GM12874 (cell line): Measurements from ENCODE around the gene M1AP.

Experiments used
- CTCF ChIP-seq: IDR thresholded peaks from 2 replicates; pipeline ENCODE4 v1.5.1; 2011; ENCODE audit warnings: low read depth, mild to moderate bottlenecking, control low read depth, low read length, moderate library complexity; ENCODE audit not compliant: insufficient read depth

The M1AP gene

GRCh38 chr2:74536166-74536950 lies 111.8 kb downstream of the M1AP start:
- no peak for TF ChIP-seq CTCF

DNA sequence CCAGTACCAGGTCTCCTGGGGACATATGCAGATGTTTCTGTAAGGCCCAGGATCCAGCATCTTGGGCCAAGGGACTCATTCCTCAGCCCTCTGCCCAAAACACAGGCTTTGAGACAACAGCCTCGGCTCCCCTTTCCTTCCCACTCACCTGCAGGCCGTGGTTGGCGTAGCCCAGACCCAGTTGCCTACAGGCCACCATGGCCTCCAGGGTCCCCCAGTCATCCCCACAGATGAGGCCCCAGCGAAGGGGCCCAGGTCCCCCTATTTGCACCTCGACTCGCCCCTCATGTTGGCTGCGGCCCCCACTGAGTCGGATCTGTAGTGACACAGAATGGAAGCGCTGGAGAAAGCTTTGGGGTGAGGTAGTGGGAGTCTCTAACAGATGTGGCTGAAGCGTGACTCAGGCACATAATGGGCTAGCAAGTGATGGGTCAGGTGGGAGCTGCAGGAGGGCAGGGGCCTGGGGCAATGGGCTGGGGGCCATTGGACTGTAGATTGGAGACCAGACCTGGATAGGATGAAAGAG lies 112.6 kb downstream of the M1AP start:
- no peak for TF ChIP-seq CTCF

DNA sequence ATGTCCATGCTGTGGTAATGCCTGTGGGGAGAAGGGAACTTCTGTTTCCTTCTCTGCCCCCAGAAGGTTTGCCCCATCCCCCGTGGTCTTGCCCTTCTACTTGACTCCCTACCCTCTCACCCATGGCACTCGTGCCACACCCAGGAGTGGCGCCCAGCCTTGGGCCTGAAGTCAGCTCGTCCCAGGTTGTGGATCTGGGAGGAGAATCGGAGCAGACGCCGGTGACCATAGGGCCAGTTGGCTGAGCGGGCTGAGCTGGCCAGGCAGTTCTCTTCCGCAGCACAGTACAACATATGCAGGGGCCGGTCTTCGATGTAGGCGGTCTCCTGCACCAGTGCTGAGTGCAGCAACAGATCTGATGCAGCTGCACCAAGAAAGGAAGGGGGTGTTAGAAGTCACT lies 113.7 kb downstream of the M1AP start:
- TF ChIP-seq CTCF, result no peak

GRCh38 chr2:74533464-74533863 lies 114.7 kb downstream of the M1AP start:
- no peak for TF ChIP-seq CTCF

DNA sequence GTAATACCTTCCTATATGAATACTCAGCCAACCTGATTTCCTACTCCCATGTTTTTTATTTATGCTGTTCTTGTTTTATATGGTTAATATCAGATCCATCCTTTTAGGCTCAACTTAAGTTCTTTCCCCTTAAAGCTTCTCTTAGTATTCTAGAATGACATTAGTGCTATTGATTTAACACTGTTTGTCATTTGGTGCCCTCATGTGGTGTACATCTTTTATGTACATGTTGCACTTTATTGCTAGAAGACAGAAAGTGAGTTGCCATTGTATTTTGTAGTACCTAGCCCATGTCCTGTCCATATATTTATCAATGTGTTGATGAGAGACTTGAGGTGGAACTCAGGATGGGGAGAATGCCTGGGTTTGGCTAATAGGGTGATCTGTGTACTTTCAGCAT lies 115.9 kb downstream of the M1AP start:
- no peak; the same call in 1 of the 2 replicates for TF ChIP-seq CTCF

GRCh38 chr2:74531666-74532065 lies 116.5 kb downstream of the M1AP start:
- no peak for TF ChIP-seq CTCF

GRCh38 chr2:74530239-74531187 lies 117.6 kb downstream of the M1AP start:
- no peak for TF ChIP-seq CTCF
